OCI-LY7 (cell line): ENCODE results near the gene MRPS22.

ENCODE experiments used
- EZH2phosphoT487 ChIP-seq: fragments of 200-600 bp; sonication (generic); IDR thresholded peaks from 2 replicates; pipeline ENCODE4 v1.6.1; 2018; ENCODE audit warnings: low read depth, borderline replicate concordance, mild to moderate bottlenecking, mixed run types, antibody characterized with exemption, low read length, moderate library complexity, mixed read lengths
- TF ChIP-seq, protein P1 (sequence below): fragments of 200-600 bp; sonication (generic); conservative IDR thresholded peaks from 2 replicates; pipeline ENCODE4 v1.5.1; 2014; ENCODE audit warnings: mild to moderate bottlenecking, antibody characterized with exemption, low read length, moderate library complexity, mixed read lengths

DNA sequence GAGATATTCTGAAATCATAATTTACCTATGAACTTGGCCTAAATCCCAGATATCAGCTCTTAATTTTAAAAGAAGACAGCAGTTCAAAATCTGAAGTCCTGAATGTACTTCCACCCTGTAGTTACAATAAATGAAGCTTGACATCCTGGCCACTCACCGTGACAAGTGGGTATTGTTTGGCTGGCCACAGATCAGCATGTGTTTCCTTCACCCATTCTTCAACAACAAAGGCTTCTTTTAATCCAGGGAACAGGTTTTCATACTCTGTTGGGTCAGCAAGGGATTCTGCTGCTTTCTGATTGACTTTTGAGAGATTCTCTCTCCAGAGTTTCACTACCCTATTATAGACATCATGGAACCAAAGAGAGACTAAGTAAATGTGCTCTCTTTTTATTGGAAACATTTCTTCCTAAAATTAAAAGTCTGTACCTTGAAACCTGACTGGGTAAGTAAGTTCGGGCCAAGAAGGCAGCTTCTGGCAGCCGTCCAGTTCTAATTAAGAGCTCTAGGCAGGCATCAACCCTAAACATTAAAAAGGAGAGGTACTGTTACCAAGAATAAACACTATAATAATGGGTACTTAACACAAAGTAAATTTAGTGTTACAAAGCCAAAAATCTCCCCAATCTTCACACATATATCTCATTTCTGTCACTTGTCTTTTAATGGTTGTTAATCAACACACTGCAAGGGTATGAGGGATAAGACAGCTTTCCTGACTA, 15.2 kb downstream of the MRPS22 start:
- TF ChIP-seq, protein P1, sequence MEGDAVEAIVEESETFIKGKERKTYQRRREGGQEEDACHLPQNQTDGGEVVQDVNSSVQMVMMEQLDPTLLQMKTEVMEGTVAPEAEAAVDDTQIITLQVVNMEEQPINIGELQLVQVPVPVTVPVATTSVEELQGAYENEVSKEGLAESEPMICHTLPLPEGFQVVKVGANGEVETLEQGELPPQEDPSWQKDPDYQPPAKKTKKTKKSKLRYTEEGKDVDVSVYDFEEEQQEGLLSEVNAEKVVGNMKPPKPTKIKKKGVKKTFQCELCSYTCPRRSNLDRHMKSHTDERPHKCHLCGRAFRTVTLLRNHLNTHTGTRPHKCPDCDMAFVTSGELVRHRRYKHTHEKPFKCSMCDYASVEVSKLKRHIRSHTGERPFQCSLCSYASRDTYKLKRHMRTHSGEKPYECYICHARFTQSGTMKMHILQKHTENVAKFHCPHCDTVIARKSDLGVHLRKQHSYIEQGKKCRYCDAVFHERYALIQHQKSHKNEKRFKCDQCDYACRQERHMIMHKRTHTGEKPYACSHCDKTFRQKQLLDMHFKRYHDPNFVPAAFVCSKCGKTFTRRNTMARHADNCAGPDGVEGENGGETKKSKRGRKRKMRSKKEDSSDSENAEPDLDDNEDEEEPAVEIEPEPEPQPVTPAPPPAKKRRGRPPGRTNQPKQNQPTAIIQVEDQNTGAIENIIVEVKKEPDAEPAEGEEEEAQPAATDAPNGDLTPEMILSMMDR = no peak
- TF ChIP-seq EZH2phosphoT487 = no peak
